ENCODE results near the gene TTYH1. TPM values are rescaled to one million over a fixed set of nuclear protein-coding genes. Genes with fewer than 3 reads are reported as not detected.
"Not testable (repeated sequence)": the region's sequence is repeated elsewhere in the genome, so short reads cannot be mapped to it uniquely, and the experiment has no call there.

Gene TTYH1
- total and polyA plus RNA-seq, 2 donors (not counting 3 experiments of a cell fraction or from before 2014, with no cell fraction given), result not detected

- Histone ChIP-seq H2AFZ (ENCODE audit: low read depth, low read length) (no peak overlapping the region), H3K4me2 (ENCODE audit: insufficient read depth, low read length) (no peak overlapping the region), H4K20me1 (replicated peaks; ENCODE audit: control insufficient read depth, extremely low read depth, insufficient read depth, low read length) (no peaks in the 10 kb centered on the region), H3K27ac (ENCODE audit: insufficient read depth, low read depth, low read length) (no peak overlapping the region), H3K27me3 (ENCODE audit: control insufficient read depth in 2 of 2, insufficient read depth in 2 of 2, low read length in 2 of 2) (no peaks in the 10 kb centered on the region), H3K9ac (replicated peaks; ENCODE audit: extremely low read depth, insufficient read depth, low read length) (no peak overlapping the region), H3K9me1 (replicated peaks; ENCODE audit: control insufficient read depth, extremely low read depth, insufficient read depth, low read length) (no peaks in the 10 kb centered on the region), H3K4me1 (ENCODE audit: control insufficient read depth, extremely low read depth, insufficient read depth, low read length) (peaks cover 45% of the 10 kb centered on the region), H3K36me3 (ENCODE audit: control insufficient read depth in 2 of 2, extremely low read depth in 1 of 2, insufficient read depth in 2 of 2, low read length in 2 of 2) (peaks cover 0 to 9% of the 10 kb centered on the region in 2 experiments), H3K4me3 (replicated peaks in 1 of 3; ENCODE audit: insufficient read depth in 1 of 3, low read depth in 1 of 3, low read length in 3 of 3) (no peak overlapping the region), H3K79me2 (ENCODE audit: control insufficient read depth, insufficient read depth, low read length) (peaks cover 6% of the 10 kb centered on the region), H3K9me3 (replicated peaks; ENCODE audit: control insufficient read depth, insufficient read depth, low read length) (no peaks in the 10 kb centered on the region)
- dilution Hi-C loops (cut with MboI; ENCODE audit: extremely low pct_ligation_motif_present, low sequenced_read_pairs), result no loop called here
- BruUV-seq (replicated peaks), result no TSS peak
- no peak for DNase-seq (ENCODE audit: low read depth, low spot score)
- intact Hi-C loops (cut with micrococcal nuclease), result loop anchor here (10.0 kb wide), 1 partner anchor 1189 kb away; the partner anchor contains the start of gene U2AF2
- POLR2A ChIA-PET, result no interaction called here
- TF ChIP-seq MYC (IDR thresholded peaks at IDR 0.05; ENCODE audit: low read depth, low read length) (no peak), GATA2 (IDR thresholded peaks at IDR 0.05; ENCODE audit: insufficient read depth, insufficient read length, low read depth, low read length) (no peak), CTCF (IDR thresholded peaks at IDR 0.05; ENCODE audit: extremely low read depth in 1 of 2, insufficient read depth in 1 of 2, low read depth in 1 of 2, low read length in 2 of 2) (no peak), POLR2A (IDR thresholded peaks at IDR 0.05; ENCODE audit: low read depth, low read length) (no peak), FOS (IDR thresholded peaks at IDR 0.05; ENCODE audit: borderline replicate concordance, insufficient read depth, low read length) (no peak), JUN (IDR thresholded peaks at IDR 0.05; ENCODE audit: borderline replicate concordance, insufficient read depth, insufficient read length, low read depth) (no peak), POLR2AphosphoS5 (IDR thresholded peaks at IDR 0.05; ENCODE audit: insufficient read depth, low read depth, low read length) (no peak), EZH2 (IDR thresholded peaks at IDR 0.05; ENCODE audit: borderline replicate concordance, low read depth, low read length, severe bottlenecking) (no peak)
- TF ChIP-seq, protein P1, sequence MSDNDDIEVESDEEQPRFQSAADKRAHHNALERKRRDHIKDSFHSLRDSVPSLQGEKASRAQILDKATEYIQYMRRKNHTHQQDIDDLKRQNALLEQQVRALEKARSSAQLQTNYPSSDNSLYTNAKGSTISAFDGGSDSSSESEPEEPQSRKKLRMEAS (IDR thresholded peaks at IDR 0.05; ENCODE audit: insufficient read depth, insufficient read length), result no peak
- CTCF ChIA-PET, result interaction anchor here (1.0 kb wide), 2 partner anchors 12 to 16 kb away, joined by 3 to 4 read pairs; no protein-coding TSS in a partner anchor
- FAIRE-seq, result no peak
Observed at GRCh38 chr19:54465426-54466109, 50.3 kb downstream of the TTYH1 start.

- DNase-seq (ENCODE audit: low read depth, low spot score); H3K9ac ChIP-seq (replicated peaks; ENCODE audit: extremely low read depth, insufficient read depth, low read length); H3K4me3 ChIP-seq (replicated peaks in 1 of 3; ENCODE audit: insufficient read depth in 1 of 3, low read depth in 1 of 3, low read length in 3 of 3); FAIRE-seq; POLR2A ChIA-PET; H3K36me3 ChIP-seq (ENCODE audit: control insufficient read depth in 2 of 2, extremely low read depth in 1 of 2, insufficient read depth in 2 of 2, low read length in 2 of 2); H3K9me3 ChIP-seq (replicated peaks; ENCODE audit: control insufficient read depth, insufficient read depth, low read length); H3K27me3 ChIP-seq (ENCODE audit: control insufficient read depth in 2 of 2, insufficient read depth in 2 of 2, low read length in 2 of 2); H4K20me1 ChIP-seq (replicated peaks; ENCODE audit: control insufficient read depth, extremely low read depth, insufficient read depth, low read length); H3K4me2 ChIP-seq (ENCODE audit: insufficient read depth, low read length); H3K79me2 ChIP-seq (ENCODE audit: control insufficient read depth, insufficient read depth, low read length); dilution Hi-C loops (cut with MboI; ENCODE audit: extremely low pct_ligation_motif_present, low sequenced_read_pairs); H3K27ac ChIP-seq (ENCODE audit: insufficient read depth, low read depth, low read length); BruUV-seq (replicated peaks); H3K9me1 ChIP-seq (replicated peaks; ENCODE audit: control insufficient read depth, extremely low read depth, insufficient read depth, low read length); H2AFZ ChIP-seq (ENCODE audit: low read depth, low read length): not testable (repeated sequence)
- intact Hi-C loops (cut with micrococcal nuclease), result loop anchor here (10.0 kb wide), 1 partner anchor 1189 kb away; the partner anchor contains the start of gene U2AF2
- peaks cover 46% of the 10 kb centered on the region for H3K4me1 ChIP-seq (ENCODE audit: control insufficient read depth, extremely low read depth, insufficient read depth, low read length)
- CTCF ChIA-PET, result interaction anchor here (1.0 kb wide), 2 partner anchors 12 to 16 kb away, joined by 3 to 4 read pairs; no protein-coding TSS in a partner anchor
Observed at GRCh38 chr19:54466110-54466480, 50.8 kb downstream of the TTYH1 start.
